ENCODE data around the gene TMEM213. TPM values are rescaled to one million over a fixed set of nuclear protein-coding genes. Genes with fewer than 3 reads are reported as not detected.

TMEM213 gene
- total and polyA plus RNA-seq, 10 of the 15 experiments (the other 5 are each of a cell fraction or from before 2014, with no cell fraction given): not detected

- no peak for FAIRE-seq
- no peaks in the 10 kb centered on the region; a peak in 1 of 4 replicates for H3K27me3 ChIP-seq (replicated peaks in 1 of 2; ENCODE audit: control insufficient read depth in 2 of 2, insufficient read depth in 2 of 2, low read length in 1 of 2)
- intact Hi-C loops (cut with micrococcal nuclease; ENCODE audit: unreplicated experiment): no loop called here
- CTCF ChIA-PET: interaction anchor here (0.7 to 3.2 kb wide), 2 partner anchors 17 to 591 kb away, joined by 3 to 10 read pairs; no protein-coding TSS in a partner anchor
- H3K4me3 ChIP-seq: no peak overlapping the region
- H3K9ac ChIP-seq (ENCODE audit: control insufficient read depth, insufficient read depth, low read length): no peak overlapping the region
- SMC1A ChIA-PET (ENCODE audit: uncharacterized antibody, unreplicated experiment): no interaction called here
- in situ Hi-C loops (cut with MboI): no loop called here
- no peaks in the 10 kb centered on the region; the same call in 2 of the 3 replicates for H3K9me3 ChIP-seq (replicated peaks; ENCODE audit: control insufficient read depth, insufficient read depth, low read length)
- WGBS (ENCODE audit: insufficient coverage, insufficient replicate concordance, low lambda C conversion rate, missing lambda C conversion rate): 74% methylated on average over 10 of the region's 10 CpGs
- RAD21 ChIA-PET (ENCODE audit: unreplicated experiment): no interaction called here
- H2AFZ ChIP-seq (ENCODE audit: control insufficient read depth, low read depth, low read length): no peak overlapping the region
- no peak for TF ChIP-seq PML (IDR thresholded peaks at IDR 0.05; ENCODE audit: low read length)
- no peak for TF ChIP-seq CBFB (IDR thresholded peaks at IDR 0.05; ENCODE audit: low read depth)
- no peak for TF ChIP-seq STAT3 (IDR thresholded peaks at IDR 0.05; ENCODE audit: low read depth, low read length)
- no peak for TF ChIP-seq HDAC6 (IDR thresholded peaks at IDR 0.05; ENCODE audit: unreplicated experiment)
- no peaks in the 10 kb centered on the region for H3K4me1 ChIP-seq (ENCODE audit: control insufficient read depth, insufficient read depth, low read length)
- no peaks in the 10 kb centered on the region for H3K79me2 ChIP-seq (ENCODE audit: control insufficient read depth, insufficient read depth, low read length)
- no peak overlapping the region for H3K4me2 ChIP-seq (ENCODE audit: control insufficient read depth, insufficient read depth)
- H3K36me3 ChIP-seq (ENCODE audit: control insufficient read depth in 2 of 2, insufficient read depth in 2 of 2, low read length in 1 of 2): no peaks in the 10 kb centered on the region
- no TSS peak for BruUV-seq (replicated peaks)
- no peaks in the 10 kb centered on the region for H4K20me1 ChIP-seq (ENCODE audit: control insufficient read depth, insufficient read depth)
- no peak overlapping the region for H3K27ac ChIP-seq (ENCODE audit: control insufficient read depth, insufficient read depth)
- no peak for ATAC-seq
- no peak for DNase-seq (ENCODE audit: low read depth, low spot score)
- POLR2A ChIA-PET: no interaction called here
Observed at GRCh38 chr7:138755331-138755747, 42.5 kb upstream of the TMEM213 start.

GRCh38 chr7:138755842-138756590 lies 41.8 kb upstream of the TMEM213 start:
- BruUV-seq (replicated peaks): no TSS peak
- Histone ChIP-seq H2AFZ (ENCODE audit: control insufficient read depth, low read depth, low read length) (no peak overlapping the region), H3K27me3 (replicated peaks in 1 of 2; ENCODE audit: control insufficient read depth in 2 of 2, insufficient read depth in 2 of 2, low read length in 1 of 2) (no peaks in the 10 kb centered on the region), H3K9ac (ENCODE audit: control insufficient read depth, insufficient read depth, low read length) (no peak overlapping the region), H3K4me2 (ENCODE audit: control insufficient read depth, insufficient read depth) (no peak overlapping the region), H4K20me1 (ENCODE audit: control insufficient read depth, insufficient read depth) (no peaks in the 10 kb centered on the region), H3K4me3 (no peak overlapping the region), H3K27ac (ENCODE audit: control insufficient read depth, insufficient read depth) (no peak overlapping the region), H3K9me3 (replicated peaks; ENCODE audit: control insufficient read depth, insufficient read depth, low read length) (no peaks in the 10 kb centered on the region), H3K36me3 (ENCODE audit: control insufficient read depth in 2 of 2, insufficient read depth in 2 of 2, low read length in 1 of 2) (no peaks in the 10 kb centered on the region), H3K4me1 (ENCODE audit: control insufficient read depth, insufficient read depth, low read length) (no peaks in the 10 kb centered on the region), H3K79me2 (ENCODE audit: control insufficient read depth, insufficient read depth, low read length) (no peaks in the 10 kb centered on the region)
- CTCF ChIA-PET: interaction anchor here (1.1 to 3.2 kb wide), 3 partner anchors 13 to 595 kb away, joined by 3 to 10 read pairs (median 3); no protein-coding TSS in a partner anchor
- intact Hi-C loops (cut with micrococcal nuclease; ENCODE audit: unreplicated experiment): no loop called here
- no peak for ATAC-seq
- WGBS (ENCODE audit: insufficient coverage, insufficient replicate concordance, low lambda C conversion rate, missing lambda C conversion rate): 44% methylated on average over 4 of the region's 4 CpGs
- POLR2A ChIA-PET: no interaction called here
- RAD21 ChIA-PET (ENCODE audit: unreplicated experiment): no interaction called here
- no peak for DNase-seq (ENCODE audit: low read depth, low spot score)
- SMC1A ChIA-PET (ENCODE audit: uncharacterized antibody, unreplicated experiment): interaction anchor here (0.6 kb wide), 1 partner anchor 996 kb away, joined by 3 read pairs; no protein-coding TSS in a partner anchor
- FAIRE-seq: no peak
- in situ Hi-C loops (cut with MboI): no loop called here
- no peak for TF ChIP-seq SPI1 (IDR thresholded peaks at IDR 0.05; ENCODE audit: borderline replicate concordance, insufficient read depth, low read depth, low read length)
- TF ChIP-seq TCF12 (IDR thresholded peaks at IDR 0.05; ENCODE audit: low read depth, low read length): no peak
- no peak for TF ChIP-seq CUX1 (IDR thresholded peaks at IDR 0.05; ENCODE audit: insufficient replicate concordance, low read depth, low read length)
